Naive B cell (primary cell): ENCODE measurements around the gene CSH2. TPM values are rescaled to one million over a fixed set of nuclear protein-coding genes. Genes with fewer than 3 reads are reported as not detected.
"Not testable (repeated sequence)": the region's sequence is repeated elsewhere in the genome, so short reads cannot be mapped to it uniquely, and the experiment has no call there.

Experiments
- ATAC-seq, 2 donors: fragments of 150-1000 bp; cut with Tn5 transposase; 2 replicates each; pipeline ENCODE4 v1.10.0; 2021; ENCODE audit warnings: low read depth in 2 of 2, mild to moderate bottlenecking in 2 of 2, moderate library complexity in 2 of 2
- DNase-seq: peaks from one replicate; pipeline ENCODE4 v3.0.0; 2022
- H3K27ac Mint-ChIP-seq, 6 donors: one replicate each; pipeline ENCODE4 v1.8.0; 2020 to 2022; ENCODE audit warnings: mild to moderate bottlenecking in 6 of 6, mixed read lengths in 6 of 6, moderate library complexity in 5 of 6, inconsistent platforms in 2 of 6
- H3K27me3 Mint-ChIP-seq, 3 donors: one replicate each; pipeline ENCODE4 v1.8.0; 2021 to 2022; ENCODE audit warnings: mixed read lengths in 3 of 3, mild to moderate bottlenecking in 1 of 3
- H3K36me3 Mint-ChIP-seq, 2 donors: one replicate each; pipeline ENCODE4 v1.8.0; 2020 to 2022; ENCODE audit warnings: mixed read lengths in 2 of 2, inconsistent platforms in 1 of 2, mild to moderate bottlenecking in 1 of 2
- H3K4me1 Mint-ChIP-seq, 3 donors: one replicate each; pipeline ENCODE4 v1.8.0; 2020 to 2022; ENCODE audit warnings: mixed read lengths in 3 of 3, inconsistent platforms in 1 of 3, mild to moderate bottlenecking in 1 of 3, moderate library complexity in 1 of 3
- H3K4me3 Mint-ChIP-seq, 8 donors: one replicate each; pipeline ENCODE4 v1.8.0; 2020 to 2022; ENCODE audit warnings: mild to moderate bottlenecking in 8 of 8, mixed read lengths in 8 of 8, moderate library complexity in 8 of 8, inconsistent platforms in 2 of 8
- H3K9me3 Mint-ChIP-seq, 7 donors: one replicate each; pipeline ENCODE4 v1.8.0; 2020 to 2022; ENCODE audit warnings: mixed read lengths in 7 of 7, mild to moderate bottlenecking in 5 of 7, inconsistent platforms in 2 of 7, moderate library complexity in 1 of 7
- polyA plus RNA-seq, 6 donors: library from polyadenylated mRNA; unstranded; fragments of 300-500 nt; fragmentation: Illumina TruSeq; gene quantifications; one replicate each; pipeline ENCODE4 v1.2.3, GENCODE V29; 2021; ENCODE audit warnings: low read depth in 6 of 6

Gene CSH2
- polyA plus RNA-seq, 6 donors from 2014 or later = not detected

DNA sequence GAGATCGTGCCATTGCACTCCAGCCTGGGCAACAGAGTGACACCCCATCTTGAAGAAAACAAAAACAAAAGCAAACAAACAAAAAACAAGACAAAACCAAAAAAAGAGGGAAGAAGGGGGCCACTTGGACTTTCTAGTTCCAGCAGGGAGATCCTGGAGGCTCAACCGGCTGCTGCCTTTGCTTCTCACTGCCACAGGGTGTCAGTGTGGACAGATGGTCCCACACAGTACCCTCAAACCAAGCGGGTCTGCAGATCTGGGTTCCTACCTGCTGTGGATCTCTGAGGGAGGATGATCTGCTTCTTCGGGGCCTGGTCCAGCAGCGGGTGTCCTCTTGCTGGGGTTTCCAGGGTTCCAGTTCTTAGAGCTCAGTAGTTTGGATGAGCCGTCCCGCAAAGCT is 6.9 kb downstream of the CSH2 start:
- not testable (repeated sequence) for DNase-seq, H3K36me3 Mint-ChIP-seq, ATAC-seq, H3K9me3 Mint-ChIP-seq, H3K4me1 Mint-ChIP-seq, H3K27me3 Mint-ChIP-seq, H3K4me3 Mint-ChIP-seq
- H3K27ac Mint-ChIP-seq = peak overlapping the region in 2 of 6 donors; percentile 76 to 92

DNA sequence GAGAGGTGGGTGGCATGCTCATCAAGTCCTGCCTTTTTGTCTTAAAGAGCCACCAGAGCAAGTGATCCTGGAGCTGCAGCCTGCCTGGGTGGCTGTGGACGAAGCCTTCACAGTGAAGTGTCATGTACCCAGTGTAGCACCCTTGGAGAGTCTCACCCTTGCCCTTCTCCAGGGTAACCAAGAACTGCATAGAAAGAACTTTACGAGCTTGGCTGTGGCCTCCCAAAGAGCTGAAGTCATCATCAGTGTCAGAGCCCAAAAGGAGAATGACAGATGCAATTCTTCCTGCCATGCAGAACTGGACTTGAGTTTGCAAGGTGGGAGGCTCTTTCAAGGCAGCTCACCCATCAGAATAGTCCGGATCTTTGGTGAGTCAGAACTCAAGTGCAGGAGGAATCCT is 14.2 kb downstream of the CSH2 start:
- Mint-ChIP-seq H3K27me3 (no peaks in the 10 kb centered on the region), H3K9me3 (no peaks in the 10 kb centered on the region), H3K4me1 (peaks cover 0 to 2% (median 0%) of the 10 kb centered on the region in 3 donors), H3K27ac (no peak overlapping the region), H3K36me3 (no peaks in the 10 kb centered on the region), H3K4me3 (no peak overlapping the region)
- DNase-seq = no peak
- ATAC-seq = no peak

DNA sequence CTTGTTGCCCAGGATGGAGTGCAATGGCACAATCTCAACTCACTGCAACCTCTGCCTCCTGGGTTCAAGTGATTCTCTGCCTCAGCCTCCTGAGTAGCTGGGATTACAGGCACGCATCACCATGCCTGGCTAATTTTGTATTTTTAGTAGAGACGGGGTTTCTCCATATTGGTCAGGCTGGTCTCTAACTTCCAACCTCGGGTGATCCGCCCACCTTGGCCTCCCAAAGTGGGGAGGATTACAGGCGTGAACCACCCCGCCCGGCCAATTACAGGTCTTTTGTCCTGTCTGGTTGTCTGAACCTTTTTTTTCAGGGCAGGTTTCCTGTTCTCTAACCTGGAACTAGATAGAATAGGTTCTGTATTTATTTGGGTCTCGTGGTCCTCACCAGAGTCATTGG is 17.1 kb downstream of the CSH2 start:
- H3K4me3 Mint-ChIP-seq, H3K27ac Mint-ChIP-seq, H3K27me3 Mint-ChIP-seq, ATAC-seq, H3K36me3 Mint-ChIP-seq, H3K9me3 Mint-ChIP-seq, DNase-seq, H3K4me1 Mint-ChIP-seq: not testable (repeated sequence)

DNA sequence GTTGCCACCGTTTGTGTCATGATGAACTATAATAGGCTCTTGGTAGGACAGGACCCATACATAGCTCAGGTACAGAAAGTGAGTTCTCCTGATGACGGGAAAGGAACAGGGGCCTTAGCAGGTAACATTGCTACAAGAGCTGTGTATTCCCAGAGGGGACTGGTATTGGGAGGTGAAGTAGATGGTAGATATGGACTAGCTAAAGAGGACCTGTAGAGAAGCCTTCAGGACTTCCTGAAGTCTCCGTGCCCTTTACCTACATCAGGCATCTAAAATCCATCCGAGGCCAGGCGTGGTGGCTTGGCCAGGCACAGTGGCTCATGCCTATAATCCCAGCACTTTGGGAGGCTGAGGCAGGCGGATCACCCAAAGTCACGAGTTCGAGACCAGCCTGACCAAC is 18.3 kb downstream of the CSH2 start:
- DNase-seq (no peak), ATAC-seq (no peak)
- Mint-ChIP-seq H3K27ac (no peak overlapping the region), H3K9me3 (no peaks in the 10 kb centered on the region), H3K36me3 (no peaks in the 10 kb centered on the region), H3K4me3 (no peak overlapping the region), H3K4me1 (peaks cover 0 to 2% (median 0%) of the 10 kb centered on the region in 3 donors), H3K27me3 (no peaks in the 10 kb centered on the region)

DNA sequence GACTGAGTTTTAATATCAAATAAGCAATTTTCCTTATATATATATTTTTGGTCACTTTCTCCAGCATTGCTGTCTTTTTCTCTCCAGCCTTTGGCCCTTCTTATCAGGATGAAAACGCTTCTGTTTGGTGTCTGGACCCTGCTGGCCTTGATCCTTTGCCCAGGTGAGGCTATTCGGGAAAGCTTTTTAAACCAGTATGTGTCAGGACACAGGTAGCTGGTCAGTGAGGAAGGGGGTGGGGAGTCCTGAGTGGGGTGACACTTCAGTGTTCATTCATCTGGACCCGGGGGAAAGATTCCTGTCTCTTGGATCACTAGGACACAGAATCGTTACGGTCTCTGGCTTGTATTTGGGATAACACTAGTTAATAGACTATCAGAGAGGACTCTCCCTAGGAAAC is 18.8 kb downstream of the CSH2 start:
- Mint-ChIP-seq H3K36me3 (no peaks in the 10 kb centered on the region), H3K4me1 (peaks cover 1 to 2% (median 1%) of the 10 kb centered on the region in 3 donors), H3K27me3 (no peaks in the 10 kb centered on the region), H3K9me3 (no peaks in the 10 kb centered on the region), H3K4me3 (no peak overlapping the region), H3K27ac (no peak overlapping the region)
- DNase-seq = no peak
- ATAC-seq = no peak

DNA sequence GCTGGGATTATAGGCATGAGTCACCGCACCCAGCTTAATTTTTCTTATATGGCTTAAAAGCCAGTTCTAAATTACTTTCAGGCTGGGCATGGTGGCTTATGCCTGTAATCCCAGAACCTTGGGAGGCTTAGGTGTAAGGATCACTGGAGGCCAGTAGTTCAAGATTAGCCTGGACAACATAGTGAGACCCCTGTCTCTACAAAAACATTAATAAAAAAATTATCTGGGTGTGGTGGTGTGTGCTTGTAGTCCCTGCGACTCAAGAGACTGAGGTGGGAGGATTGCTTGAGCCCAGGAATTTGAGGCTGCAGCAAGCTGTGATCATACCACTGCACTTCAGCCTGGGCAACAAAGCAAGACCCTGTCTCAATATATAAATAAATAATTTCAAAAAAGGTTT is 20.2 kb downstream of the CSH2 start:
- no peak overlapping the region for H3K27ac Mint-ChIP-seq
- peaks cover 0 to 7% (median 0%) of the 10 kb centered on the region in 7 donors for H3K9me3 Mint-ChIP-seq
- peaks cover 11 to 14% (median 11%) of the 10 kb centered on the region in 3 donors for H3K4me1 Mint-ChIP-seq
- DNase-seq (no peak), ATAC-seq (no peak)
- no peaks in the 10 kb centered on the region for H3K27me3 Mint-ChIP-seq
- H3K36me3 Mint-ChIP-seq = no peaks in the 10 kb centered on the region
- no peak overlapping the region for H3K4me3 Mint-ChIP-seq

DNA sequence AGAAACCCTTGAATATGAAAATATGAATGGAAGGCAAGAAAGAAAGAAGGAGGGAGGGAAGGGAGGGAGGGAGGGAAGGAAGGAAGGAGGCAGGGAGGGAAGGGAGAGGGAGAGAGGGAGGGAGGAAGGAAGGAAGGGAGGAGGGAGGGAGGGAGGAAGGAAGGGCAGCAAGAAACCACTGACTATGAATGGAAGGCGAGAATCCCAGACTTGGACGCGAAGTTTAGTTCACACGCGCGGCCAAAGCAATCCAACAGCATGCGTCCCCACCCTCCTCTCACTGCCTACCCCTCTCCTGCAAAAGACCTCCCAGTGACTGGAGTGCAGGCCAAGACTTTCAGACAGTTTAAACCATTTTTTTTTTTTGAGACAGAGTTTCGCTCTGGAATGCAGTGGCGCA is 23.1 kb downstream of the CSH2 start:
- H3K27ac Mint-ChIP-seq = no peak overlapping the region
- no peak for DNase-seq
- peaks cover 11 to 20% (median 20%) of the 10 kb centered on the region in 3 donors for H3K4me1 Mint-ChIP-seq
- H3K36me3 Mint-ChIP-seq = no peaks in the 10 kb centered on the region
- H3K9me3 Mint-ChIP-seq = peaks cover 0 to 12% (median 3%) of the 10 kb centered on the region in 7 donors
- no peak overlapping the region for H3K4me3 Mint-ChIP-seq
- H3K27me3 Mint-ChIP-seq = no peaks in the 10 kb centered on the region
- no peak for ATAC-seq

DNA sequence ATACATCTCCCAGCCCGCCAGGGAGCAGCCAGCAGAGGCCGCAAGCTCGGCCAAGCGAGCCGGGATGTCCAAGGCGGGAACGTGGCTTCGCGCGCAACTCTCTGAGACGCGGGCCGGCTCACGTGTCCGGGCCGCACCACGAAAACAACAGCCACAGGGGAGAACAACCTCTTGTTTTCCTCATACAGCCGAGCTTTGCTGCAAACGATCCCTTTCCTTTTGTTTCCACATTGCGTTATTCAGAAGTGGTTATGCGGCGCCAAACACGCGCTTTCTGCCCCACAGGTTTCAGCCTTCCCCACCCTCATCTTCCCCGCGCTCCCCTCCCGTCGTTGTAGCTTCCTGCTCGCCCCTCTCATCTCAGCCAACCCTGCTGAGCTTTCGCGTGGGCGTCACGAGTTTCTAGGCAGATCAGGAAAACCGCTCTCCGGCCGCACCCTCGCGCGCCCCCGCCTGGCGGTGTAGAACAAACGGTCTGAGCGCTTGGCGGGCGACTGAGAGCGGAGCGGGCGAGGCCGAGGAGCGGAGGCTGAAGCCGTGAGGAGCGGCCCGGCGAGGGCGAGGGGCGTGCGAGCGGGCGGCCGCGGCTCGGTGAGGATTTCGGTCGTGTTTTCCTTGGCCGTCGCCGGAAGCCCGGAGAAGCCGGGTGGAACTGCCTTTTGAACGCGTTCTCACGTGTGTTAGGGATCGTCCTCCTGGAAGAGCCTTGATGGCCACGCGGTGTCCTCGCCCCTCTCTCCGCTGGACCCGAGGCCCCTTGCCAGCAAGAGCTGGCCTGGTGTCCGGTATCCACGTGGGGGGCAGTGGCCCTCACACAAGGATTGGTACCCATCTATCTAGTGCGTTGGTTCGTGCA is 24.4 kb downstream of the CSH2 start:
- H3K36me3 Mint-ChIP-seq = no peaks in the 10 kb centered on the region

DNA sequence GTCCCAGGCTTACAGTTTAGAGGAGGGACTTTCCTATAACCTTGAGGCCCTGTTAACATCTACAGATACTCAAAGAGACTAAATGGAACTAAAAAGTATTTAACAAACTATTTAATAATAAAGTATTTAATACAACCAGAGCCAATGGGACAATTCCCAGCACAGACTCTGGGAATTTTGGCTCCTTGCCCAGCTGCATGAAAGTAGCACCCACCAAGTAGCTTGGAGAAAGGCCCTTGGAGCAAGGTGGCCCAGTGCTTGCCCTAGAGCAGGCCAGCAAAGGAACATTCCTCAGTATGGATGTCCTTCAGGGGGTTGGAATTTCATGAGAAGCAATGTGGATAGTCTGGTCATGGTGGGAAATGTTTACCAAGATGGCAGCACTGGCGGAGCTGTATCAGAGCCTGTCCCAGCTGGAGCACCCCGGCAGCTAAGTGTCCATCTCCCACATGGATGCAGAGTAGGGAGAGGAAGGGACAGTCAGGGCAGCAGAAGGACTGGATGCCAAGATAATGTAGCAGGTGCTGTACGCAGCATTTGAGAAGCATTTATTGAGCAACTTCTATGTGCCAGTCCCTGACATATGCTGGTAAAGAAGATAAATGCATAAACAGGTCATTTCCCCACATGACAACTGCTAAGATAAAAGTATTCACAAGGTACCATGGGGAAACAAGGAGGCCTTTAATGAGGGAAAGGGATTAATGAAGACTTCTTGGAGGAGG is 25.8 kb downstream of the CSH2 start:
- Mint-ChIP-seq H3K27me3 (no peaks in the 10 kb centered on the region), H3K4me3 (peak overlapping the region in 7 of 8 donors; percentile 3 to 93 (median 88)), H3K36me3 (no peaks in the 10 kb centered on the region), H3K4me1 (peaks cover 22 to 35% (median 31%) of the 10 kb centered on the region in 3 donors), H3K9me3 (peaks cover 0 to 12% (median 3%) of the 10 kb centered on the region in 7 donors), H3K27ac (peak overlapping the region in 5 of 6 donors; percentile 56 to 96 (median 86))
- no peak for ATAC-seq
- DNase-seq = no peak

More for the DNA sequence above, 24.4 kb downstream of the CSH2 start:
- H3K4me1 Mint-ChIP-seq = peaks cover 14 to 25% (median 25%) of the 10 kb centered on the region in 3 donors
- ATAC-seq (peak; percentile 93 to 94), DNase-seq (peak; percentile 93)
- H3K9me3 Mint-ChIP-seq = peaks cover 0 to 12% (median 3%) of the 10 kb centered on the region in 7 donors
- H3K27me3 Mint-ChIP-seq = no peaks in the 10 kb centered on the region
- H3K4me3 Mint-ChIP-seq = peak overlapping the region; percentile 74 to 93 (median 88)
- peak overlapping the region; percentile 84 to 99 (median 96) for H3K27ac Mint-ChIP-seq

DNA sequence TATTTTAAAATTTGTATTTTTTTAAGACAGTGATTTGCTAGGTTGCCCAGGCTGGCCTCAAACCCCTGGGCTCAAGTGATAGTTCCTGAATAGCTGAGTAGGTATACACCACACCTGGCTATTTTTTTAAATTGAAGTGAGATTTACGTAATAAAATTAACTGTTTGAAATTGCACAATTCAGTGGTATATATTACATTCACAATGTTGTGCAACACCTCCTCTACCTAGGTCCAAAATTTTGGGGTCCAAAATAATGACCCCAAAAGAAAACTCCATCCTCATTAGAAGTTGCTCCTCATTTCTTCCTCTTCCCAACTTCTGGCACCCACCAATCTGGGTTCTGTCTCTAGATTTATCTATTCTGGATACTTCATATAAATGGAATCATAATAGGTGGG is 28.0 kb downstream of the CSH2 start:
- DNase-seq (no peak), ATAC-seq (no peak)
- peaks cover 0 to 12% (median 3%) of the 10 kb centered on the region in 7 donors for H3K9me3 Mint-ChIP-seq
- no peaks in the 10 kb centered on the region for H3K27me3 Mint-ChIP-seq
- no peaks in the 10 kb centered on the region for H3K36me3 Mint-ChIP-seq
- peak overlapping the region in 2 of 6 donors; percentile 17 to 76 for H3K27ac Mint-ChIP-seq
- H3K4me1 Mint-ChIP-seq = peaks cover 39 to 48% (median 46%) of the 10 kb centered on the region in 3 donors
- peak overlapping the region in 3 of 8 donors; percentile 49 to 75 (median 74) for H3K4me3 Mint-ChIP-seq

DNA sequence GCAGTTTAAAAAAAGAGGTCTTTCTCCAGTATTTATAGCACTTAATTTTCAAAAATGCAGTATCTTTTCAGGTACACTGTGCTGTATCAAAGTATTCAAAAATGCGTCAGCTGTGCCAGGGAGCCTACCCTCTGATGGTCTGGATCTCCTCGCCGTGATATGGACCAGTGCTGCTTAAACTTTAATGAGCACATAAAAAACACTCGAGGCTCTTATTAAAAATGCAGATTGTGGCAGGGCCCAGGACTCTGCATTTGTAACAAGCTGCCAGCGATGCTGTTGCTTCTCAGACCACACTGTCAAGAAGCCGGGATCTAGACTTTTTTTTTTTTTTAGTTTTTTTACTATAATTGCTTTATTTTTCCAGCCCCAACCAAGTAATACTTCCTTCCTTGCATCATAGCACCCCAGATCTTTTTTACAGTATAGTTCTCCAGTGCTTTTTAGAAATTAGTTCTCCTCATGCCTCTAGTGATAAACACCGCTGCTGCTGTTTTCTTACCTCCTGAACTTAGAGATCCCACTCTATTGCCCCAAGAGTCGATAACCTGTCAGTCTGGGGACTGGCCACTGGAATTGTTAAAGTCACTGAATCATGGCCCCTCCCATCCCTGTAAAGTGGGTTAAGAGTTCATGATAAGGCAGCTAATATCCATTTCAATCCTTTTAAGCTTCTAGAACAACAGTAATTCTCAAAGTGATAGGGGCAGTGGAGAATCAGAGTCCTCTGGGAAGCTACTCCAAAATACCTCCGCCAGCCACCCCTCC is 29.4 kb downstream of the CSH2 start:
- Mint-ChIP-seq H3K4me3 (peak overlapping the region; percentile 84 to 96 (median 92)), H3K9me3 (peaks cover 0 to 11% (median 3%) of the 10 kb centered on the region in 7 donors), H3K27ac (peak overlapping the region; percentile 89 to 97 (median 96)), H3K36me3 (no peaks in the 10 kb centered on the region), H3K27me3 (no peaks in the 10 kb centered on the region), H3K4me1 (peaks cover 43 to 51% (median 43%) of the 10 kb centered on the region in 3 donors)
- no peak for DNase-seq
- ATAC-seq = no peak

DNA sequence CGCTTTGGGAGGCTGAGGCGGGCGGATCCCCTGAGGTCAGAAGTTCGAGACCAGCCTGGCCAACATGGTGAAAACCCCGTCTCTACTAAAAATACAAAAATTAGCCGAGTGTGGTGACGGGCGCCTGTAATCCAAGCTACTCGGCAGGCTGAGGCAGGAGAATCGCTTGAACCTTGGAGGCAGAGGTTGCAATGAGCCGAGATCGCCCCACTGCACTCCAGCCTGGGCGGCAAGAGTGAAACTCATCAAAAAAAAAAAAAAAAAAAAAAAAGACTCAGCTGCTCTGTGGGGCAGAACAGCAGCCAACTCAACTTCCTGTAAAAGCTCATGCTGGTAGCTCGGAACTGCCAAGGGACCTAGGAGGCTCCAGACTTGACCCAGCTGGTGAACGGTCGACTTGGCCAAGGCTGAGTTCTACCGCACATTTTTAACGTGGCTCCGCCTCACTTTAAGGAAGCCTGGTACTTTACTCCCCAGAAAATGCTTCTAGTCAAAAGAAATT is 30.0 kb downstream of the CSH2 start:
- ATAC-seq = peak; percentile 51 to 62
- not testable (repeated sequence) for H3K36me3 Mint-ChIP-seq, H3K27me3 Mint-ChIP-seq, H3K9me3 Mint-ChIP-seq
- peak overlapping the region; percentile 89 to 97 (median 96) for H3K27ac Mint-ChIP-seq
- peak; percentile 68 for DNase-seq
- H3K4me3 Mint-ChIP-seq = peak overlapping the region; percentile 84 to 96 (median 92)
- H3K4me1 Mint-ChIP-seq = peaks cover 41 to 52% (median 43%) of the 10 kb centered on the region in 3 donors
